GM23338 (cell line): ENCODE measurements around the gene EML2. TPM values are rescaled to one million over a fixed set of nuclear protein-coding genes. Genes with fewer than 3 reads are reported as not detected.

ENCODE experiments used
- ATAC-seq: fragments of 200-7000 bp; cut with Tn5 transposase; 3 replicates; pipeline ENCODE4 v1.9.1; 2020
- DNase-seq: peaks from one replicate; pipeline ENCODE4 v3.0.0-alpha.2; 2015; ENCODE audit warnings: low spot score
- H2AFZ ChIP-seq: fragments of 200-600 bp; sonication (generic); 2 replicates; pipeline ENCODE4 v1.8.0; 2016; ENCODE audit warnings: antibody characterized with exemption, mild to moderate bottlenecking, moderate library complexity
- H3F3A ChIP-seq: fragments of 200-600 bp; sonication (generic); replicated peaks from 2 replicates; pipeline ENCODE4 v1.8.0; 2017; ENCODE audit warnings: antibody characterized with exemption, mixed run types, low read depth
- H3K27ac ChIP-seq: fragments of 200-600 bp; sonication (generic); 2 replicates; pipeline ENCODE4 v1.6.1; 2016; ENCODE audit warnings: low read depth
- H3K27me3 ChIP-seq: fragments of 200-600 bp; sonication (generic); 2 replicates; pipeline ENCODE4 v1.8.0; 2016; ENCODE audit warnings: mild to moderate bottlenecking, mixed run types, moderate library complexity; ENCODE audit not compliant: insufficient read depth
- H3K36me3 ChIP-seq: fragments of 200-600 bp; sonication (generic); 2 replicates; pipeline ENCODE4 v1.8.0; 2016; ENCODE audit warnings: mild to moderate bottlenecking; ENCODE audit not compliant: insufficient read depth
- H3K4me1 ChIP-seq: fragments of 200-600 bp; sonication (generic); 2 replicates; pipeline ENCODE4 v1.8.0; 2016; ENCODE audit warnings: mild to moderate bottlenecking, moderate library complexity; ENCODE audit not compliant: insufficient read depth
- H3K4me2 ChIP-seq: fragments of 200-600 bp; sonication (generic); 2 replicates; pipeline ENCODE4 v1.7.1; 2017; ENCODE audit warnings: mixed run types
- H3K4me3 ChIP-seq: fragments of 200-600 bp; sonication (generic); 2 replicates; pipeline ENCODE4 v1.6.1; 2016; ENCODE audit warnings: mixed run types
- H3K79me2 ChIP-seq: fragments of 200-600 bp; sonication (generic); replicated peaks from 2 replicates; pipeline ENCODE4 v1.8.0; 2017; ENCODE audit warnings: mild to moderate bottlenecking; ENCODE audit not compliant: insufficient read depth
- H3K9me2 ChIP-seq: fragments of 200-600 bp; sonication (generic); 2 replicates; pipeline ENCODE4 v1.8.0; 2017; ENCODE audit not compliant: insufficient read depth
- H4K20me1 ChIP-seq: fragments of 200-600 bp; sonication (generic); replicated peaks from 2 replicates; pipeline ENCODE4 v1.8.0; 2017; ENCODE audit warnings: mild to moderate bottlenecking; ENCODE audit not compliant: insufficient read depth
- H3K27ac Mint-ChIP-seq: 2 replicates; pipeline ENCODE4 v1.8.0; 2020; ENCODE audit warnings: inconsistent platforms, mild to moderate bottlenecking, moderate library complexity, mixed read lengths
- H3K27me3 Mint-ChIP-seq: 3 replicates; pipeline ENCODE4 v1.8.0; 2022; ENCODE audit warnings: low read depth, mild to moderate bottlenecking, moderate library complexity, mixed read lengths, inconsistent platforms; ENCODE audit not compliant: insufficient read depth, poor library complexity
- H3K36me3 Mint-ChIP-seq: 3 replicates; pipeline ENCODE4 v1.8.0; 2021; ENCODE audit warnings: low read depth, mild to moderate bottlenecking, inconsistent platforms, moderate library complexity, mixed read lengths
- H3K4me1 Mint-ChIP-seq: 3 replicates; pipeline ENCODE4 v1.8.0; 2020; ENCODE audit warnings: mild to moderate bottlenecking, inconsistent platforms, mixed read lengths
- H3K4me3 Mint-ChIP-seq: 3 replicates; pipeline ENCODE4 v1.8.0; 2021; ENCODE audit warnings: moderate library complexity, mild to moderate bottlenecking, inconsistent platforms, mixed read lengths
- H3K9me3 Mint-ChIP-seq: 3 replicates; pipeline ENCODE4 v1.8.0; 2020; ENCODE audit warnings: moderate library complexity, mild to moderate bottlenecking, inconsistent platforms, mixed read lengths
- CREB1 ChIP-seq: fragments of 250-450 bp; sonication (Bioruptor Pico); IDR thresholded peaks from 2 replicates; pipeline ENCODE4 v1.5.0; 2020; ENCODE audit warnings: low read depth, mild to moderate bottlenecking, moderate library complexity
- CTCF ChIP-seq, 2 experiments: fragments of 200-600 bp in 1 of 2; sonication (generic) in 1 of 2; conservative IDR thresholded peaks; 2 replicates each; pipeline versions ENCODE4 v1.5.1 to v1.6.1; 2016 to 2017; ENCODE audit warnings: antibody characterized with exemption in 2 of 2, low read depth in 2 of 2, mild to moderate bottlenecking in 2 of 2, moderate library complexity in 1 of 2
- ETS1 ChIP-seq: IDR thresholded peaks from 2 replicates; pipeline ENCODE4 v1.6.1; 2016; ENCODE audit warnings: antibody characterized with exemption
- EZH2 ChIP-seq: fragments of 200-600 bp; sonication (generic); IDR thresholded peaks from one replicate; pipeline ENCODE4 v1.8.0; 2017; ENCODE audit warnings: antibody characterized with exemption, mild to moderate bottlenecking, low read depth; ENCODE audit not compliant: unreplicated experiment
- EZH2phosphoT487 ChIP-seq: fragments of 200-600 bp; sonication (generic); IDR thresholded peaks from one replicate; pipeline ENCODE4 v1.8.1; 2018; ENCODE audit warnings: antibody characterized with exemption; ENCODE audit not compliant: unreplicated experiment
- JUNB ChIP-seq: IDR thresholded peaks from one replicate; pipeline ENCODE4 v1.6.1; 2016; ENCODE audit warnings: antibody characterized with exemption; ENCODE audit not compliant: unreplicated experiment
- NANOG ChIP-seq: IDR thresholded peaks from 2 replicates; pipeline ENCODE4 v1.6.1; 2016; ENCODE audit warnings: antibody characterized with exemption, borderline replicate concordance
- POLR2AphosphoS5 ChIP-seq: IDR thresholded peaks from 2 replicates; pipeline ENCODE4 v1.6.1; 2016; ENCODE audit warnings: antibody characterized with exemption, low read depth
- REST ChIP-seq: IDR thresholded peaks from one replicate; pipeline ENCODE4 v1.6.1; 2018; ENCODE audit warnings: antibody characterized with exemption; ENCODE audit not compliant: unreplicated experiment
- STAT1 ChIP-seq: IDR thresholded peaks from one replicate; pipeline ENCODE4 v1.6.1; 2016; ENCODE audit warnings: antibody characterized with exemption; ENCODE audit not compliant: unreplicated experiment
- ZNF114 ChIP-seq: fragments of 250-450 bp; sonication (Bioruptor Pico); IDR thresholded peaks from 2 replicates; pipeline ENCODE4 v1.5.0; 2020; ENCODE audit warnings: mild to moderate bottlenecking, moderate library complexity
- ZNF331 ChIP-seq: fragments of 250-450 bp; sonication (Bioruptor Pico); IDR thresholded peaks from 2 replicates; pipeline ENCODE4 v1.5.0; 2020; ENCODE audit warnings: low read depth, mild to moderate bottlenecking, moderate library complexity
- polyA plus RNA-seq: library from polyadenylated mRNA; unstranded; fragments of >200 nt; fragmentation: Nextera tagmentation; extraction: Ambion mirVana; gene quantifications from 2 replicates; pipeline ENCODE4 v1.2.1, GENCODE V29; 2016
- total RNA-seq: library from RNA; depleted of rRNA; stranded (reverse); fragments of >200 nt; shearing (Covaris generic); gene quantifications from 2 replicates; pipeline ENCODE4 v1.2.3, GENCODE V29; 2014

The EML2 gene
- total and polyA plus RNA-seq, 2 experiments from 2014 or later, result 7.1 to 33.9 TPM

- no peak for TF ChIP-seq REST
- no peak for TF ChIP-seq CTCF (conservative IDR thresholded peaks at IDR 0.05; ENCODE audit: low read depth in 2 of 2)
- TF ChIP-seq EZH2phosphoT487, result no peak
- no peak for TF ChIP-seq POLR2AphosphoS5
- TF ChIP-seq ZNF331, result no peak
- TF ChIP-seq ZNF114, result no peak
- TF ChIP-seq CREB1, result no peak
- no peak for TF ChIP-seq ETS1
Measured at GRCh38 chr19:45587873-45588272, 51.3 kb downstream of the EML2 start (continued).

- Mint-ChIP-seq H3K4me1 (peaks cover 6% of the 10 kb centered on the region), H3K27me3 (peaks cover 22% of the 10 kb centered on the region), H3K27ac (peak overlapping the region; percentile 98), H3K4me3 (peak overlapping the region; percentile 92), H3K9me3 (no peaks in the 10 kb centered on the region; the same call in 2 of the 3 replicates), H3K36me3 (peaks cover 9% of the 10 kb centered on the region; the same call in 2 of the 3 replicates)
- H3K4me3 ChIP-seq, result peak overlapping the region; percentile 56
- peak overlapping the region; percentile 85 for H2AFZ ChIP-seq
- ATAC-seq, result no peak
- peaks cover 11% of the 10 kb centered on the region for H3F3A ChIP-seq
- H3K27me3 ChIP-seq, result peaks cover 8% of the 10 kb centered on the region
- no peaks in the 10 kb centered on the region; the same call in 1 of the 2 replicates for H4K20me1 ChIP-seq
- no peaks in the 10 kb centered on the region for H3K36me3 ChIP-seq
- peak overlapping the region; percentile 81 for H3K4me2 ChIP-seq
- no peak for DNase-seq
- H3K27ac ChIP-seq, result peak overlapping the region; percentile 75; the same call in 1 of the 2 replicates
- H3K4me1 ChIP-seq, result no peaks in the 10 kb centered on the region; the same call in 1 of the 2 replicates
- H3K9me2 ChIP-seq, result no peaks in the 10 kb centered on the region
- H3K79me2 ChIP-seq, result peaks cover 10% of the 10 kb centered on the region
- TF ChIP-seq ZNF331 (no peak), ZNF114 (no peak), JUNB (no peak), EZH2 (no peak), REST (no peak), POLR2AphosphoS5 (no peak), NANOG (no peak), ETS1 (no peak), STAT1 (no peak)
Measured at GRCh38 chr19:45585158-45585577, 54.0 kb downstream of the EML2 start.
